NCI-H69 (cell line): ENCODE results near the gene ENTPD8.
A peak's percentile ranks its signal among the peaks of the same experiment; 100 is the strongest.
"Not testable (repeated sequence)": the region's sequence is repeated elsewhere in the genome, so short reads cannot be mapped to it uniquely, and the experiment has no call there.

ENCODE experiments used
- DNase-seq: peaks from one replicate; lab custom pipeline; 2025; lab: John Stamatoyannopoulos, UW

Gene ENTPD8

DNA sequence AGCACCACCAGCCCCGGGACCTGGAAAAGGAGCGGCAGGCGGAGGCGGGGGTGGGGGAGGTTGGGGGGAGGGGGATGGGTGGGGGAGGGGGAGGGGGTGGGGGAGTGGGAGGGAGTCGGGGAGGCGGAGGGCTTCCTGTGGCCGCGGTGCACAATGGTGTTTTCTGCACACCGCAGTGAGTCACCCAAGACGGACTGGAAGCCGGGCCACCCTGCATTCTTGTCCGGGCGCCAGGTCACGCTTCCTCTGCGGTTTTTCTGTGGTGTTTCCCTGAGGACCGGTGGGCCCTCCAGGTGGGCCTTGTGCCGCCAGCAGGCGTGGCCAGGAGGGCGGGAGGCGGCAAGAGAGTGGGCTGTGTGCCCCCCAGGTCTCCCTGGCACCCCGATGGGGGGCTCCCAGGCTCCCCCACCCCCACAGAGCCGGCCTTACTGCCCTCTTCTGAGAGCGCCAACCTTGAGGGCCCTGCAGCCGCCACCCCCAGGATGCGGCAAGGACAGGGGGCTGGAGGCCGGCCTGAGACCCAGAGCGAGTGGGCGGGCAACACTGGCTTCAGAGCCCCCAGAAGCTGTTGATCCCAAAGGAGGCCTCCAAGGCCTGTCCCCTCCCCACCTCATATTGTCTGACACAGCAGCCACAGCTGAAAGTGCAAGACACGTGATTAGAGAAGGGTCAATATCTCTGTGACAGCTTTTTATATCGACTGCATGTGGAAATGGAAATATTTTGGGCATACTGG lies 29.3 kb downstream of the ENTPD8 start:
- no peak for DNase-seq

DNA sequence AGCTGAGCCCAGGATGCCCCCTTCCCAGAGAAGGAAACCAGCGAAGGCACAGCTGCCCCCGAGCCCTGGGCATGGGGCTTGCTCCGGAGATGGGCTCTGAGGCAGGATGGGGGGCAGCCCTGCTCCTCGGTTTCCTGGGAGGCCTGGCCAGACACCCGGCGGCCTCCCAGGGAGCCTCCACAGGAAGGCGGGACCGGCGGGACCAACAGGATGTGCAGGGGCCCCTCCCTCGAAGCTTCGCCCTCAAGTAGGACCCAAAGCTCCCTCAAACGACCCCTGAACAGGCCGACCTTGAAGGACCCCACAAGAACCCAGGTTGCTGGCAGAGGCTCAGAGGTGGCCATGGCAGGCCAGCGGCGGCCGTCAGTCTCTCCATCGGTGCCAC lies 29.9 kb downstream of the ENTPD8 start:
- no peak for DNase-seq

DNA sequence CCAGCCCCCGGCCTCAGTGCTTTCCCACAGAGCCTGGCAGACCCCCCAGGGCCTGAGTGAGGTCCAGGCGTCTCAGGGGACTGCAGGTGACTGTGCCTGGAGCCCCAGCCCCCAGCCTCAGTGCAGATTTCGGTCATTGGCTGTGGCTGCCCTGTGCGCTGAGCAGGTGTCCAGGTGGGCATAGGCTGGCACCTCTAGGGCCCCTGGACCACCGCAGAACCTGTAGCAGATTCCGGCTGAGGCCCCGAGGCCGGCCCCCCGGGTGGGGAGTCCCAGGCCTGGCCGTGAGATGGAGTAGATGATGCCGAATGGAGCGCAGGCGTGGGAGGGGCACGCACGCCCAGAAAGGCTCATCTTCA lies 30.3 kb downstream of the ENTPD8 start:
- no peak for DNase-seq

DNA sequence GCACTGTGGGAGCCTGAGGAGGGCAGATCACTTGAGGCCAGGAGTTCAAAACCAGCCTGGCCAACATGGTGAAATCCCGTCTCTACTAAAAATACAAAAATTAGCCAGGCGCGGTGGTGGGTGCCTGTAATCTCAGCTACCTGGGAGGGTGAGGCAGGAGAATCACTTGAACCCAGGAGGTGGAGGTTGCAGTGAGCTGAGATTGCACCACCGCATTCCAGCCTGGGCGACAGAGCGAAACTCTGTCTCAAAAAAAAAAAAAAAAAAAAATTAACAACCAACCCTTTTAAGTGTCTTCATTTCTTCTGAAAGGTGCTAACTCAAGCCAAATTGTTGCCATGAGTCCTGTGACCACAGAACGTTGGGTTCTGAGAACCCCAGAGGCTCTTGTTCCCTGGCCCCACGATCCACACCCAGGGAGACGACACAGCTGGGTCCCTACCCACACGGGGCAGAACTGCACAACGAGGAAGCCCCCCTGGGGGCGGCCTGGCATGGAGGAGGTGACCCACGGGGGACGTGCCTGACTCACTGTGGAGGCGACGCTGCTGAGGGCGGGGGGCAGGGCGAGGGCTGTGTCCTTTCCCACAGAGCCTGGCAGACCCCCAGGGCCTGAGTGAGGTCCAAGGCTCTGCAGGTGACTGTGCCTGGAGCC lies 30.8 kb downstream of the ENTPD8 start:
- not testable (repeated sequence) for DNase-seq

DNA sequence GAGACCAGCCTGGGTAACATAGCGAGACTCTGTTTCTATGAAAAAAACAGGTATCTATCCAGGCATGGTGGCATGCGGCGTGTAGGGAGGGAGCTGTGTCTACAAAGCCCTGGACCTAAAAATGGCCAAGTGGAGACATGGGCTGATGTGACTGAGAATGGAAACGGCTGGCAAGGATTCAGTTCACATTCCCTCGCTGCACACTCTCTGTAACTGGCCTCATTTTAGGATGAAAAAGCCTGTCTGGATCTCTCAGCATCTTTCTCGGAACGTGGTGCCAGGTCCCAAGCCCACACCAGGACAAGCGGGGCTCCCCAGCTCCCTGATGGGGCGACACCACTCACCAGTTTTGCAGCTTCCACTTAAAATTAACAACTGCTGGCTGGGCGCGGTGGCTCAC lies 31.6 kb downstream of the ENTPD8 start:
- DNase-seq = no peak

DNA sequence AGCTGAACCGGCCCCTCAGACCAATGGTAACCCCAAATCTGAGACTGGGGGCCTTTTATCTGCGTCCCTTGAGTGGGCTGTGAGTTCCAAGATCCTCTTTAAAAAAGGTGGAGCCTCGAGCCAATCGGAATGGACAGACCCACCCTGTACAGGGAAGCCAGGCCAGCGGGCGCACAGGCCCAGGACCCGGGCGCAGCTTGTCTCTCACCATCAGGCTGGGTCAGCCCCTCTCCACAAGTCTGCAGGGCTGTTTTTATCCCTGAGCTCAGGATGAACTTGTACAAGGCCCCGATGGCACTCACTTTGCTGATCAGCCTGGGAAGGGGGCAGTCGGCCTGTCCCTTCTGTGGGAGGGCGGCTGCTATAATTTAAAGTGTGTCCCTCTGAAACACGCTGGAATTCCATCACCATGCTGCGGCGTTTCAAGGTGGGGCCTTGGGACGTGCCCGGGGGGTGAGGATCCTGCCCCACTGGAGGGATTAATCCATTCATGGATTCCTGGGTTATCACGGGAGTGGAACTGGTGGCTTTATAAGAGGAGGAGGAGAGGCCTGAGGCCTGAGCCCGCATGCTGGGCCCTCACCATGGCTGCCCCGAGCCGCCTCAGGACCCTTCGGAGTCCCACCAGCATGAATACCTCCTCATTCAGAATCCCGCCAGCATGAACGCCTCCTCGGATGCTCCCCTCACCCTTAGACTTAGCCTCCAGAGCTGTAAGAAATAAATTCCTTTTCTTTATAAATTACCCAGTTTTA lies 32.3 kb downstream of the ENTPD8 start:
- no peak for DNase-seq

DNA sequence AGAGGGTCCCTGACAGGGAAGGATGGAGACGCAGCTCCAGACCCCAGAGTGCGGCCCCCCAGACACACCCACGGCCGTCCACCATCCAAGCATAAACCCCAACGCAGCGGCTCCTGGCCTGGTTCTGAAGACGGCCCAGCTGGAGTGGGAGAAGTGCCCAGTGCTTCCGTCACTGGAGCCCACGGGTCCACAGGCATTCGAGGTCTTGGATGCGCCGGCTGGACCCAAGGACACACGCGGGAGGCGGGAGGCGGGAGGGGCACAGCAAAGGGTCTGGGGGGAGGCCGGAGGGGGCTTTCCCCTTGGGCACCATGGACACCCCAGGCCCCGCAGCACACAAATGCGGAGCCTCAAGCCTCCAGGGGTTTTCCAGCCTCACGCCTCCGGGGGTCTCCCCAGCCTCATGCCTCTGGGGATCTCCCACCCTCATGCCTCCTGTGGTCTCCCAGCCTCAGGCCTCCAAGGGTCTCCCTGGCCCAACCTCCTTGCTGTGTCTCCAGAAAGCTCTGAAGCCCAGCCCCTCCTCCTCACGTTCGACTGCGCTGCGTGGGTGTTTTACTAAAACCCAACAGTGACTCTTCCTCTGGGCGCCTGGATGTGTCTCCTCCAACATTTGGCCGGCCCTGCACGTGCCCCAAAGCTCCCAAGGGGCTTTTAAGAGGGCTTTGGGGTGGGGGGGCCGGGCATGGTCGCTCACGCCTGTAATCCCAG lies 33.4 kb downstream of the ENTPD8 start:
- no peak for DNase-seq

DNA sequence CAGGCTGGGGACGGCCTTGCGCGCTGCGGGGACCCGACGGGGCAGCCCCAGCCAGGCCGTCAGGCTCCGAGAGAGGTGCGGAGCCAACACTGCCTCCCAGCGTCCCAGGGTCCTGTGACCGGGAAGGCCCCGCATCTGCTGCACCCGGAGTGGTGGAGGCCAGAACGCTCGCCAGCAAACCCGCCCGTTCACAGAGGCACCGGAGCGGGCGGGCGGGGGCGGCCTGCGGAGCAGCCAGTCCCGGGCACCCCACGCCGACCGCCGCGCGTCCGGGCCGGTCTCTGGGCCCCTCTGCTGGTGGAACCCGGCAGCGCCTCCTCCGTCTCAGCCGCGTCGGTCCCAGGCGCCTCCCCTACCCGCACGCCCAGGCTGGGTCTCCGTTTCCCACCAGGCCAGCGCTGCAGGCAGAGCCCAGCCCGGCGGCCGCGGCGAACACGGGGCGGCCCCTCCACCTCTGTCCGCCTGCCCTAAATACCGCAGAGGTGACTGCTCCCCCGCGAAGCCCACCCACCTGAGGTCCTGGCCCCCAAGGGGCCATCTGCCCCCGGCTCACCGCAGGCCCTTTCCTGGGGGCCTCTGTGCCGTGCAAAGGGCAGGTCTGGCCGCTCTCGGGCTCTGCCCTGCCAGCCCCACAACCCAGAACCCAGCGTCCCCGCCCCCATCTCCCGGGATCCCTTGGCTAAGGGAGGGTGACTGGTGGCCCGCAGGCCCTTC lies 34.1 kb downstream of the ENTPD8 start:
- DNase-seq = peak; percentile 75

DNA sequence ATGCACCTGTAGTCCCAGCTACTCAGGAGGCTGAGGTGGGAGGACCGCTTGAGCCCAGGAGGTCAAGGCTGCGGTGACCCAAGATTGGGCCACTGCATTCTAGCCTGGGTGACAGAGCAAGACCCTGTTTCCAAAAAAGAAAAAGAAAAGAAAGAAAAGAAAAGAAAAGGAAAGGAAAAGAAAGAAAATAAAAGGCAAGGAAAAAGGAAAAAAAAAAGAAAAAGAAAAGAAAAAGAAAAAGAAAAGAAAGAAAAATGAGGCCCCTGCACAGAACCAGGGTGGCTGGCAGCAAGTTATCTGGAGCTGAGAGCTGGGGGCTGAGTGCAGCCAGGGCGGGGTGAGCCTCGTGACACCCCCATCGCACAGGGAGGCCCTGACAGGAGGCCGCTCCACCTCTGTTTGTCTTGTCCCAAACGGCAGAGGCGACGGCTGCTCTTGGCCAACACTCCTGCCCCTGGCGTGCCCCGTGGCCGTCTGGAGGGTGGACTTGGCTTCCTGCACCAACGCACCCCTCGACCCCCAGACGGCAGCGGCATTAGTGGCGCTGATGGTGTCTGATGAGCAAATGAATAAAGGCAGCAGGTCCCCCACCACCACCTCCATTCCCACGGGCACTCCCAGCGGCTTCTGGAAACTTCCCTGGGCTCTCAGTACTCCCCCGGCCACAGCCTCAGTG lies 34.9 kb downstream of the ENTPD8 start:
- no peak for DNase-seq

DNA sequence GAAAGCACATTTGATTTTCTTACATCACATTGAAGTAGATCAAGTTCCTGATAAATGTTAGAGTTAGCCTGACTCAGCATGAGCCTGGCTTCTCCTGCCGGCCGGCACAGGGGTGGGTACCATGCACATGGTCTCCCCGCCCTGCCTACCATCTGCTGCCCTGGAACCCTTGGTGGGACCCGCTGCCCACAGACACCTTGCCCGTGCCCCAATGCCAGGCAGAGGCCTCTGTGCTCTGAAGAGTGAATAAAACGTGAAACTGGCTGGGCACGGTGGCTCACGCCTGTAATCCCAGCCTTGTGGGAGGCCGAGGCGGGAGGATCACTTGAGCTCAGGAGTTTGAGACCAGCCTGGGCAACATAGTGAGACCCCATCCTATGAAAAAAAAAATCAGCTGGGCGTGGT lies 35.5 kb downstream of the ENTPD8 start:
- no peak for DNase-seq

DNA sequence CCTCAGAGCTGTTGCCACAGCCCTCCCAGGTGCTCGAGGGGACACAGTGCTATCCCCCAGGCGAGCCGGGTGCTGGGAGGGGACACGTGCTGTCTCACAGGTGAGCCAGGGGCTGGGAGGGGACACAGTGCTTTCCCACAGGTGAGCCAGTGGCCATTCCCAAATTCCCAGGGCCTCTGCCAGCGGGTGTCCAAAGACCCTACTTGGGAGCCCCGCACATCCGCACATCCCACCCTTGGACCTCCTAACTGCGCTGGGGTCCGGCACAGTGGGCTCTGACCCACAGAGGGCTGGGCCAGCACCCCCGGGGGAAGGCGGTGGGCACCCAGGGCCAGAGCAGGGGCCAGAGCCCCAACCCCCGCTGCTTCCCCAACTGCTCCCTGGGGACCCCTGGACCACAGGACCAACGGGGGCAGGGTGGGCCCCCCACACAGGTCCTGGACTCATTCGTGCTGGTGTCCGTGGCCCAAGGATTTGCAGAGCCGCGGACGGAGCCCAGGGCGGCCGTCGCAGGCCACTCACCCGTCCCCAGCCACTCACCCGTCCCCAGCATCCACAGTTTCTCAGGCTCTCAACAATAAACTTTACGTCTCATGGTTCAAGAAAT lies 36.1 kb downstream of the ENTPD8 start:
- DNase-seq = no peak

DNA sequence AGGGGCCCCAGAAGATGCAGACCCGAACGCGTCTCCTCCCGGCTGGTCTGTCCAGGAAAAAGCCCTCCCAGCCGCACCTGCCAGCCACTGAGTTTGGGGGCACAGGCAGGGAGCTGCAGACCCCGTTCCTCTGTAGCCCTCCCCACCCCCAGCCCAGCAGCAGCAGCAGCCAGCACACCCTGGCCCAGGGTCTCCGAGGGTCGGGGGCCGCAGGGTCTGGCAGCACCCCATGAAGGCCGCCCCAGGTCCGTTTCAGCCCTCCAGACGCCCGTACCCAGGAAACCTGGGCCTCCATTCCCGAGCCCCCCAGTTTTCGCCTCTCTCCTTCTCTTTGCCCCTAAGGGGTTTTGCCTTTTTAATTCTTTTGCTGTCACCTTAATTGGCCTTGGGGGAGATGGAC lies 37.9 kb downstream of the ENTPD8 start:
- DNase-seq = no peak

DNA sequence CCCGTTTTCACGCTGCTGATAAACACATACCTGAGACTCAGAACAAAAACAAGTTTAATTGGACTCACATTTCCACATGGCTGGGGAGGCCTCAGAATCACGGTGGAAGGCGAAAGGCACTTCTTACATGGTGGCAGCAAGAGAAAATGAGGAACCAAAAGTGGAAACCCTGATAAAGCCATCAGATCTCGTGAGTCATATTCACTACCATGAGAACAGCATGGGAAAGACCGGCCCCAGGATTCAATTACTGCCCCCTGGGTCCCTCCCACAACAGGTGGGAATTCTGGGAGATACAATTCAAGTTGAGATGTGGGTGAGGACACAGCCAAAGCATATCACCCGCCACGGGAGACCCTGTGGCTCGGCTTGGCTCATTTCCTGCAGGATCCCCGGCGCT lies 38.4 kb downstream of the ENTPD8 start:
- DNase-seq = no peak

DNA sequence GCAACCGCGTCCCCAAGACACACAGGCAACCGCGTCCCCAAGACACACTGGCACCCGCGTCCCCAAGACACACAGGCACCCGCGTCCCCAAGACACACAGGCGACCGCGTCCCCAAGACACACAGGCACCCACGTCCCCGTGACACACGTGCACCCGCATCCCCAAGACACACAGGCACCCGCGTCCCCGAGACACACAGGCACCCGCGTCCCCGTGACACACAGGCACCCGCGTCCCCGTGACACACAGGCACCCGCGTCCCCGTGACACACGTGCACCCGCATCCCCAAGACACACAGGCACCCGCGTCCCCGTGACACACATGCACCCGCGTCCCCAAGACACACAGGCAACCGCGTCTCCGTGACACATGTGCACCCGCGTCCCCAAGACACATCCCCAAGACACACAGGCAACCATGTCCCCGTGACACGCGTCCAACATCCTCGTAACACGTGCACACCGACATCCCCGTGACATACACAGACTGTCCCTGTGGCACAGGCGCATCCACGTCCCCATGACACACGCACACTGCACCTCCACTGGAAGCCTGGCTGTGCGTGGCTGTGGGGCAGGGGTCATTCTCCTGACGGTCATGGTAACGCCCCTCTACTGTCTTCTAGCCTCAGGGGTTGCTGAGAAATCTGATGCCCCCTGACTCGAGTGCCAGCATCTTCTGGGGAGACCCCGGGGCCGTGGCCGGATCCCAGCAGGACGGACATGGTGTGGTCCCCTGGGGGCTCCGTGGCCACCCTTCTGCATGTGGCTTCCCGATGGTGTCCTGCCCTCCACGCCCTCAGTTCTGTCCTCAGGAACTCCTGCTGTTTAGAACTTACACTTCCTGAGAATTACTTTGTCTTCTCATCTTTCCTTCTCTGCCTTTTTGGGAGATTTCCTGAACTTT lies 42.3 kb downstream of the ENTPD8 start:
- no peak for DNase-seq

DNA sequence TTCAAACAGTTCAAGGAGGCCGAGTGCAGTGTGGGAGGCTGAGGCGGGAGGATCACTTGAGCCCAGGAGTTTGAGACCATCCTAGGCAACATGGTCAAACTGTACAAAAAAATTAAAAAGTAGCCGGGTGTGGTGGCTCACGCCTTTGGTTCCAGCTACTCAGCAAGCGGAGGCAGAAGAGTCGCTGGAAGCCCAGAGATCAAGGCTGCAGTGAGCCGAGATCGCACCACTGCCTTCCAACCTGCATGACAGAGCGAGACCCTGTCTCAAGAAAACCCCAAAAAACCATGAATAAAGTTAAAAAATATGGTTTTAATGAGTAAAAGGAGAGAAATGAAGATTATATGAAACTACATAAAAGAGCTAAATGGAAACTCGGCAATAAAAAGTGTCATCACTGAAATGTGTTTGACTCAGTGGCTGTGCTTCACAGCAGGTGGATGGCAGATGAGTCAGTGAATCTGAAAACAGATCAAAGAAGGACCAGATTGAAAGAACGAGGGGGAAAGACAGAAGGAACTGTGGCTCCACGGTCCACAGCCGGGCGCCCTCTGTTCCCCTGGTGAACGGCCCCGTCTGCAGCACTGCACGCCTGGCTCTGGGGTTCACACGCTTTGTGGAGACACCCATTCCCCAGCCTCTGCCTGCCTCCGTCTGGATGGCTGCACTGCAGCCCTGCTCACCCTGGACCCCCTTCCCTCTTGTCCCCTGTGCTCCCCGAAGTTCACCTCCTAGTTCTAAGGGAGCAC lies 43.3 kb downstream of the ENTPD8 start:
- no peak for DNase-seq

DNA sequence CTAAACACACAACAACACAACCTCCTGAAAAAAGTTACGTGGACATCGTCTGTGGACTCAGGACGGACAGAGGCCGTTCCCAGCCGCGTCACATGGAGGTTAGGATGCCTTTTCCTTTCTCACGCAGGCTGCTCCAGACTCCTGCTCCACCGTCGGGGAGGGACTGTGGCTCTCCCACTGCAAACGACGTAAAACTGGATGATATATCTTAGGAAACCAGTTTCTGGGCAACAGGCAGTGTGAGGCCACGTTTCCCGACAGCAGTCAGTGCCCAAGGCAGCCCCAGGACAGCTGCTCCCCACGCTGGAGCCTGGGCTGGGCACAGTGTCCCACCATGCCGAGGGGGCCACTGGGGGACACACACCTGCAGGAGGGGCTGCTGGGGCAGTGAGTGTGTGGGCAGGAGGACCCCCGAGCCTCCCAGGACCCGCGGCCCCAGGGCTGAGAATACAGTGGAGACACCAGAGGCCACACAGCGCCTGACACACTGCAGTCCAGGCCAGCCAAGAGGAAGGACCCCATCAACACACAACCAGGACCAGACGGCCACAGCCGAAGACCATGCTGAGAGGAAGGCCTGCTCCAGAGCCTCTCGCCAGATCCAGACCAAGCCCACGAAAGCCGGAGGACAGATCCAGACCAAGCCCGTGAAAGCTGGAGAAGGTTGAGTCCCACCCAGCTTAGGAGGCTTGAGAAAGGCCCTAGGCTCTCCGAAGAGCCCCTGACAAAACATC lies 44.4 kb downstream of the ENTPD8 start:
- DNase-seq = no peak

DNA sequence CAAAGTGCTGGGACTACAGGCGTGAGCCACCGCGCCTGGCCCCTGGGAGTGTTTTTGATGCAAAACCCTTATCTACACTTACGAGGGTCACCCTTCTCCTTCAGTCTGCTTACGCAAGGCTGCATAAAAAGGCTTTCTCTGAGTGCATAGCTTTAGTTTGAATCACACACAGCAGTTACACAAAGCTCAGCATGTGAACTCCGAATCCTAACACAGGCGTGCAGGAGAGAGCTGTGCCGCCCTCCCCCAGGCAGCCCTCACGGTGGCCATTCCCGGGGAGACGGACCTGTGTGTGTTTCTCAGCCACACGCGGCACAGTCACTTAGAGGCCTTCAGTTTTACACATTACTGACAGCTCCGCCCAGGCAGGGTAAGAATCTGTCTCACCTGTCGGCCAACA lies 44.9 kb downstream of the ENTPD8 start:
- no peak for DNase-seq

DNA sequence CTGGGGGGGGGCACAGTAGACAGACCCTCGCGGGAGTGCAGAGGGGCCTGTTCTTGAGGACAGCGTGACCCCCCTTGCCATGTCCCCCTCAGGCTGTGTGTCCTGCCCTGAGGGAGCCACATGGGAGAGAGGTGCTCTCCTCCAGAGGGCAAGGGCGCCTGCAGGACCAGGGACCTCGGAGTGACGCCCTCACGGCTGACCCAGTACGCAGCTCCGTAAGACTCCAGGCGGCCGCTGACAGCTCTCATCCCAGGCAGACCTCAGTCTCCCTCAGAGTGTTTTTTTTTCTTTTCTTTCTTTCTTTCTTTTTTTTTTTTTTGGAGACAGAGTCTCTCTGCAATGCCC lies 45.5 kb downstream of the ENTPD8 start:
- no peak for DNase-seq
